ENCODE results near the gene TWIST2.

TWIST2 gene

DNA sequence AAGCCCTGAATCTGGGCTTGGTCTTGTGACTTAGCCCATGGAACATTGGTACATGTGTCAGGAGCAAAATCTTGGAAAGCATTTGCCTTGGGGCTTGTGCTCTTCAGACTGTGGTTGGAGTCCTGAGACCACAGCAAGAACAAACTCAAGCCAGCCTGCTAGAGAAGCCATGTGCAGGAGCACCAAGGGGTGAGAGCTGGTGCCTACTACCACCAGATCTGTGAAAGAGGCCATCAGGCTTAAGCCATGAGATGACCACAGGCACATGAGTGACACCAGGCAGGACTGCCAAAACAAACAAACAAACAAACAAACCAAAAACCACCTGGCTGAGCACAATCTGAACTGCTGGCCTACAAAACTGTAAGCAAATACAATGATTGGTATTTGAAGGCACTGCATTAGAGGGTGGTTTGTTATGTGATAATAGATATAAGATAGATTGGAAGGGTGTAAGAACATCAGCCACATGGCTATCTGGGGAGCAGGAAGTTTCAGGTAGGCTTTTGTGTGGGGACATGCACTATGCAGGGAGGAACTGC lies 9.0 kb upstream of the TWIST2 start:
- DNase-seq: no peak

DNA sequence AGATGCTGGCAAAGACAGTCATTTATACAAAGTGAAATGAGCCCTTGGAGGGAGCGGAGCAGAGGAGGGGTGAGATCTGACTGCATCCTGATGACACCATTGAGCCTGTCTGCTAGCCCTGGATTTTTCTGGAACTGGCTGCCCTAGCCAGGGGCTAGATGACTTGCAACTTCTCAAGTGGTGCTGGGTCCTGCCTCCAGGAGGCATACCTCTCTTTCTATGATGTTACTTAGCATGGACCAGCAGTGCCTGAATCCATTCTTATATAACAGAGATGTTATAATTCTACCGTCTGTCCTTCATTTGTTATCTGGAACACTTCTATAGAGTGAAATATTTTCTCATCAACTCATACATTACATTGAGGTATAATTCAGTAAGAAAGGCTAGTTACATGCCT lies 8.5 kb upstream of the TWIST2 start:
- no peak for DNase-seq

DNA sequence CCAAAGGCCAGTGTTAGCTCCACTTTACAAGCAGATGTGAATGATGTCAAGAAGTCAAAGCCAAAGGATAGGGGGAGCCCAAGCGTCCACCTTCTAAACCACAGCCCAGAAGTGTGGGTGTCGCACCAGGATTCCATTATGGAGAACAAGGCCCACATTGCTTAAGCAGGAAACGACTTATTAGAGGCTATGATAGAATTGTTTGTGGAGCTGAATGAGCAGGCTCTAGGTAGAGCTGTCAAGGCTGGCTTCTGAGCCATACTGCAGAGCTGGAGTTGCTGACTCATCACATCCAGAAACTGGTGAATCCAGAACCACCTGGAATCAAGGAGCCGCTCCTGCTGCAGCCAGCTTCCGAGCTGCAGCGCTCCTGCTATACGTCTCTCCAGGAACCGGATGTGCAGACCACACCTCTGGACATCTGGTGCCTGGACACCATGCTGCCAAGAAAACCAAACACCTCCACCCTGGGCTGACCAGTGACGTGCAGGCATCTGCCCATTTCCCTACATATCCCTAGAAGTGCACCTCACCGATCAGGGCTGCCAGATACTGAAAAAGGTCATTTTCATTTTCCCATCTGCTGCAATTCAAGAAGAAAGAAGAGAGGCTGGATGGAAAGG lies 6.2 kb upstream of the TWIST2 start:
- no peak for DNase-seq

DNA sequence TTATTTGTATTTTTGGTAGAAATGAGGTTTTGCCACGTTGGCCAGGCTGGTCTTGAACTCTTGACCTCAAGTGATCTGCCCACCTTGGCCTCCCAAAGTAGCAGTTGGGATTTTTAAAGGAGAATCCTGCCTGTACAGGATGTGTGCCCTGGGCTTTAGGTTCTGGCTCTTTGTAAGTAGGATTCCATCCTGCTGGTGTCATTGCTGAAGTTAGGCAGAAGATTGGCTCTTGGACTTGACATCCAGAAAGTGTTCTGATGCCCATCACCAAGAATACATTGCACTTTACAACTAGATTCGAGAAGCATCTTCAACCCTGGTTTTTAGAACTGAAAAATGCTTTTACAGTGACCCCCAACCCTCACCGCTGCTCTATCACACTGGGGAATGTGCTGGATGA lies 4.4 kb upstream of the TWIST2 start:
- no peak for DNase-seq

DNA sequence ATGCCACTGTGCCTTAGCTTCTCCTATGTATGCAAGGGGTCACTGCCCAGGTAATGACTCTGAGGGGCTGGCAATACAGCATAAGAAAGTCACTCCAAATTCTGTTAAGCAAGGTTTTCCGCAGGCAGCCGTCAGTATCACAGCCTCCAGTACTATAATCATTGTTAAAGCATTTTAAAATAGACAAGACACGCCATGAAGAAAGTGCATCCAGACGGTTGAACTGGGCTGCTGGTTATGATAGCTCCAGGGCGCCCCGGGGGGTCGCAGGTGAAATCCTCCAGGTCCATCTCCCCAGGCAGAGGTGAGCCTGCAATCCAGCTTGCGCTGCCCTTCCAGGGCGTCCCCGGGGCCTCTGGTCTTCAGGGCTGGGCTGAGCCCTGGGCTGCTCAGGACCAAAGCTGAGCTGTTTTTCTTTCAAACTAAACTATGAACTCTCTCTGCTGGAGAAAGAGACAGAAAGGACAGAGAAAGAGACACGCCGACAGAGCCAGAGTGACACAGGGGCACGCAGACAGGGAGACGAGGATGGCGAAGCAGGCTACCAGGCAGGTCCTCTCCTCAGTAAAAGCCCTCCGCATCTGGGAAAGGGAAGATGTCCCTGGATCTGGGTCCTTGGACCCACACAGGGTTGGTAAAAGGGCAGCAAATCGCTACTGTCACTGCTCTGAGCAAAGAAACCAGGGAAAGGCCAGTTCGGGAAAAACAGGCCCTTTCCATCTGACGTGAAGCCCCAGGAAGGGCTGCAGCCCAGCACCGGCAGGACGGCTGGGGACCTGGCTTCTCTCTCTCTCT lies 2.1 kb upstream of the TWIST2 start:
- no peak for DNase-seq

DNA sequence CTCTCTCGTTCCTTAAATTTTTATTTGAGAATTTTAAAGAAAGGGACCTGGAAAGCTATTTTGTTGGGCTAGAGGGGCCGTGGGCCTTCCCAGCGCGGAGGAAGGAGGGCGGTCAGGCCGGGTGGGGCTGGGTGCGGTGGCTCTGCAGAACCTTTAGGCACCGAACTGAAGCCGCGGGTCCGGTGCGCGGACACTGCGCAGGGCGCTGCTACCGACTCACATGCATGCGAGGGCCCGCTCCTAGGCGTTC lies 1.6 kb upstream of the TWIST2 start:
- DNase-seq: no peak

DNA sequence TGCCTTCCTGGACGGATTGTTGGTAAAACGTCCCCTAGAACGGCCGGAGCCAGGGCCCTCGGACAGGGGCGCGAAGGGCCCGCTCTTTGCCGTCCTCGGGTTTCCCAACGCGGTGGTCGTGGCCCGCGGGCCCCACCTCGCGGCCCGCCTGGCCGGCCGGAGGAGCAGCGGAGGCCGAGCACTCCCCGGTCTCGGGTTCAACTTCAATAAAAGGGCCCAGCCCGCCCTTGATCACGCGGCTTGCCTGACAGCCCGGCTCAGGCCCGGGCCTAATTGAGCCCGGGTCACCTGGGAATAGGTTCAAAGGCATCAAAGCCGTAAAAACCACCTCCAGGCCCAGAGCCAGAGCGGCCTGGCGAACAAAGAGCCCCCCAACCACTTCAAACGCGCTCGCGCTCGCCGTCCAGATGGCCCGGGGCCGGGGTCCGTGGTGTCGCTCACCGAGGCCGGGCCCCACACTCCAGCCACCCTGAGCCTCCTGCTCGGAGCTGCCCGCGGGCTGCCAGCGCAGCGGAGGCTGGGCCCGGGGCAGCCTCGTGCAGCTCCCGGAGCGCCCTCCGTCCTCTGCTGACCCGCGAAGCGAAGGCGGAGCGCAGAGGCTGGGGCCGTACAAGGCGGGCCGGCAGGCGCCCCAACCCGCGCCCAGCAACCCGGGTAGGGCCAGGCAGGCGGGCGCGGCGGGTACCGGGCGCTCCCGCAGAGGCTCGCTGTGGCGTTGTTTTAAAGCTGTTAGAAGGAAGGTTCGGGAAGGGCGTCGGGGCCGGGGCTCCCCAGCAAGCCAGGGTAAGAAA lies 1.1 kb upstream of the TWIST2 start:
- no peak for DNase-seq

DNA sequence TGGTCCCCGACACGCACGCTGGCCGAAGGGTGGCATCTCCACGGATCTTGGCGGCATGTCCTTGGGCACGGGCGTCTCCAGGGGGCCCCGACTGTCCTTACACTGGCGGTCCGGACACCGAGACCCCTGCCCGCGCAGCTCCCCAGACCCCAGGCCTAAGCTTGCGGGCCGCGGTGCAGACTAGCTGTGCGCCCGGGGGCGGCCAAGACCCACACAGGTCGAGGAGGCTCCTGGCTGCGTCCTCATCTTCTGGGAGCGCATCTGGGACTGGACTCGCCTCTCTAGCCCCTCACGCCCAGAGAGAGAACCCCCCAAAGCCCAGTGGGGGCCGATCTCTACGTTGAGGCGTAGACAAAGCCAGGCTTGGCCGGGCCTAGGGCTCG lies 475 bp upstream of the TWIST2 start:
- DNase-seq: no peak

DNA sequence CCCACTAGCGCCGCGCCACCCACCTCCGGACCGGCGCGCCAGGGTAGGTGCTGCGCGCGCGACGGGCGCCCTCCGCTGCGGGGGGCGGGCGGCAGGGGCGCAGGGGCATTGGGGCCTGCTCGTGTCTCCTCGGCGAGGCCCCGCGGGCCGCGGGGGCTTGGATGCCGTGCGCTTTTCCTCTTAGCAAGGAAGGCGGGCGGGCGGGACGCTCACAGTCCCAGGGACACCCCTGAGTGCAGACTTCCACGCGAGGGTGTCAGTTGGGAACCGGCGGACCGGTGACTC lies 748 bp downstream of the TWIST2 start:
- DNase-seq: no peak

DNA sequence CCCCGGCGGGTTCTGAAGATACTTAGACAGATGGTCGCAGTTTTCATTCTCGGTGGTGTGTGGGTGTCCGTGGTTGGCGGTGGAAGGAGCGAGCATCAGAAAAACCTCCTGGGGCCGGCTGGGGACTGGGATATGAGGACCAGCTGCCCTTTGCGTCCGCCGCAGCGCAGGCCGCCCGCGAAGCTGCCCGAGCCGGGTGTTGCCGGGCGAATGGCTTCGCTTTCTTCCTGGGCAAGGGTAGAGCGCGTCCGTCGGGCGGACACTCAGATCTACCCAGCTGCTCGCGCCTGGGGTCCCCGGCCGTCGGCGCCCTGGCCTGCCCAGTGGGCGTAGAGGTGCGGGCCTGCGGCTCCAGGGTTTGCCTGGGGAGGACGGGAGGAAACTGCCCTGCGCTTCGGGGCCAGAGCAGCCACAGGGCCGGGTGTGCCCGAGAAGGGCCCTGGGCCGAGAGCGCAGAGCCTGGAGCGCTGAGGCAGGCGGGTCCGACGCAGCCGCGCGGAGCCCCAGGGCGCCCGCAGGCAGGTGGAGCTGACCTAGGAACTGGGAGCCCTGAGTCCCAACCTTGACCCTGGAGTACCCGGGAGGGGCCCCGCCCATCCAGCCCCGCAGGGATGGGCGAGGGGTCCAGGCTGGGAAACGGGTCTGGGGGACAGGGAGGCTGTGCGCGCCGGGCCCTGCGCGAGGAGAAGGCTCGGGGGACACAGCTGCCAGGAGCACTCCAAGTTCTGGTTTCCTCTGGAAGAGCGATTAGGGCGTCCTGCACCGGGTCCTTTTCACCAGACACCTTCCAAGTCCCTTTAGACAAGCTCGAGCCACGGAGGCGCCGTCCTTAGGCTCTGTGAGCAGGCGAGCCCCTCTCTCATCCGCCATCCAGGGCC lies 1.3 kb downstream of the TWIST2 start:
- DNase-seq: no peak

DNA sequence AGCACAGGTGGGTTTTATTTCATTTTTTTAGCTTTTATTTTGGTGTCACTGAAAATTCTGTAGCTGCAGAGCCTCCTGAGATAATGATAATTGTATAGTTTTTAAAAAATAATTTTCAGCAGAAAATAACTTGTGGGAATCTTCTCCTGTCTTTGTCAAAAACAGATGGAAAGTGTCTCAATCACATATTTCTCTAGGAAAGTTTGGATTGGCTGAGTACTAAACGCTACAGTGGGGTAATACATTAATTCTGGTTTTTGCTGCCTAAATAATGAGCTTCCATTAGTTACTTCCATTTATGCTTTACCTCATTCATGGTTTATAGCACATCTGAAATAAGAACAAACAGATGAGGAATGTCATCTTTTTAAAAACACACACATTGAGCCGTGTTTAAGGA lies 2.2 kb downstream of the TWIST2 start:
- DNase-seq: no peak

DNA sequence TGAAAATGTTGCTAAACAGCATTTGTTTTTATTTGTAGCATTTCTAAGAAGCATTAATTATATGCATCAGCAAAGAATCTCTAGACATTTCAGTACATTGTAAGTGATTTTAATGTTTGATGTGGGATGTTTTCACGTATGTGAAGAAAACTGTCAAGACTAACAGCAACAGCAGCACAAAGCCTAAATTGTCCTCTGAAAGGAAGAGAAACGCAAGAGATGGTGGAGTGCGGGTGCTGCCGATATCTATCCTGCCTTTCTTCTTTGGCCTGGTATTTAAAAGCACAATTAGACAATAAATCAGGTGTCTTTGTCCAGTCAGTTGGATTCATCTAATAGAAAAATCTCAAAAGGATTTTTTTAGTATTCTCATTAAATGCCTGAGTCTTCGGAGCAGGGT lies 3.1 kb downstream of the TWIST2 start:
- DNase-seq: no peak

DNA sequence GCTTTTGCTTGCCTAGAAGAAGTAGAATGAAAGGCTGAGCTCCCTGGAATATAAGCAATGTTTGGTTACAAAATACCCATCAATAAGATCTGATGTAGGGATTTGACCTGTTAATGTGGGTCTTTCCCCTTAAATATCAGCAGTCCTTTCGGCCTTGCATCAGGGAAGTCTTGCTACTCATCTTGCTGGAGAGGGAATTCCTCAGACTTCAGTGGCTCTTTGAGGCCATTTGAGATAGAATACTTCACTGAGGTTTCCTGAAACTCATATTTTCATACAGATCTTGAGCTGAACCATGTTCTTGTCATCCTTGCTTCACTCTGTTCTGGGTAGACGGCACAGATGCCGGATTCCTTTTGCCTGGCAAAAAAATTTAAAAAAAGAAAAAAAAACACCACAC lies 3.9 kb downstream of the TWIST2 start:
- DNase-seq: no peak

DNA sequence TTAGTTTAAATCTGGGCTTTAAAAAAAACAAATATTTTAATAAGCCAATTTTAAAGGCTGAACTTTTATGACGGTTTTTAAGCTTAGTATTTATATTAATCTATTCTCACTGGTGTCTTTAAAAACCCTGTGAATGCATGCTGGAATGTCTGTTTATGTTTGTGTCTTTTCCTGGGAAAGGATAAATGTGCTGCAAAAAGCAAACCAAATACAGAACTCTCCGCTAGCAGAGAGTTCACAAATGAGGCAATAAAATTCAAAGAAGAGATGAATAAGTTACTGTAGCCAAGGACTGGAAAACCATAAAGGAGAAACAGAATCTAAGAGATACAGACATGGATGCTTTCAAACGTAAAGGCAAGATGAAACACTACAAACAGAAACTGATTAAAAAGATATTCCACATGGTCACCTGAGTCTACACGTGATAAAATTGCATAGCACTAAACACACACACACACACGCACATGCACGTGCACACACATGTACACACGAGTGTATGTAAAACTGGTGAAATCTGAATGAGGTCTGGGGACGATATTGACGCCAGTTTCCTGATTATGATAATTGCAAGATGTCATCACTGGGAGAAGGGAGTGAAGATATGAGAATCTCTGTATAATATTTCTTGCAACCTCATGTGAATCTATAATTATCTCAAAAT lies 4.5 kb downstream of the TWIST2 start:
- DNase-seq: no peak

DNA sequence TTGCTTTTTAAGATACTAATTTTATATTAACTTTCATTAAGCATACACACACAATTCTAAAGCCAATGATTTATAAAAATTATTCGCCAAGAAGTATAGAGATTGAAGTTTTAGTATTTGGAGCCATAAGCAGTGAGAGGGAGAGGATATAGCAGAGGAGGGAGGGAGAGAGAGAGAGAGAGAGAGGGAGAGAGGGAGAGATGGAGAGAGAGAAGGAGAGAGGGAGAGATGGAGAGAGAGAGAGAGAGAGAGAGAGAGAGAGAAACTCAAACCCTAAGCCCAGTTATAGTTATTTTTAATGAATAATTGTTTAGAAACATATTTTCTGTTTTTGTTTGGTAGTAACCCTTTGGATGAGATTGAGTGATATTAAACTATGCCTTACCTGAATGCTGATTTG lies 5.3 kb downstream of the TWIST2 start:
- no peak for DNase-seq

DNA sequence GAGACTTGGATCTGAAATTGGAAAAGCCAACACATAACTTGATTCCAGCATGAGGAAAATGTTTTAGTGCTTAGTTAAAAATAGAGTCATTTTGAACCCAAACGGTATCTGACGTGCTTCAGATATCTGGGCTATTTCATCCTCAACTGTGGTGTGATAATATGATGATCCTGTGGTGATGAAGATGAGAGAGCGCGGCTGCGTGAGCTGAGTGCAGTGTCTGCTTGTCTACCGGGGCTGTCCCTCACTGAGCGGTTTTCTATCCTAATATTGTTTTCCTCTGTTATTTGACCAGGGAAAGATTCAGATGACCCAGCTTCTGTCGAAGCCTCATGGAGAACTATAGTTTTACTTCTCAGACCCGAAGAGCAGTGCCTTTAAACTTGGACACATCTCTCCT lies 5.8 kb downstream of the TWIST2 start:
- no peak for DNase-seq

DNA sequence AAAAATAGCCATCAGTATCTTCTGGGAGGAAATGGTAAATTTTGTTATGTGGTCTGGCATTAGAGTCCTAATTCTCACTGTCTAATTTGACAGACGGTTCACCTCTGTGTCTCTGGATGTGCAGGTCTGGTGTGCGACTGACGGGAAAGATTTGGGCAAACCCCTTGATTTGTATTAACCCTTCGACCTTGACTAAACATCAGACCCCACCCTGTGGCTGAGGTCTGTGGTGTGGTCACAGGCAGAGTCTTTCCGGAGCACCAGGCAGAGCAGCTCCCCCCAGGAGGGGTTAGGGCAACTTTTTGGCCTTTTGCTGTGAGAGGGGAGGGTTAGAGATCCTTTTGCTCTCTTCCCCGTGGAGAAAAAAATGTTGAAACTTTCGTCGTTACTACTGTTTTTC lies 6.4 kb downstream of the TWIST2 start:
- no peak for DNase-seq

DNA sequence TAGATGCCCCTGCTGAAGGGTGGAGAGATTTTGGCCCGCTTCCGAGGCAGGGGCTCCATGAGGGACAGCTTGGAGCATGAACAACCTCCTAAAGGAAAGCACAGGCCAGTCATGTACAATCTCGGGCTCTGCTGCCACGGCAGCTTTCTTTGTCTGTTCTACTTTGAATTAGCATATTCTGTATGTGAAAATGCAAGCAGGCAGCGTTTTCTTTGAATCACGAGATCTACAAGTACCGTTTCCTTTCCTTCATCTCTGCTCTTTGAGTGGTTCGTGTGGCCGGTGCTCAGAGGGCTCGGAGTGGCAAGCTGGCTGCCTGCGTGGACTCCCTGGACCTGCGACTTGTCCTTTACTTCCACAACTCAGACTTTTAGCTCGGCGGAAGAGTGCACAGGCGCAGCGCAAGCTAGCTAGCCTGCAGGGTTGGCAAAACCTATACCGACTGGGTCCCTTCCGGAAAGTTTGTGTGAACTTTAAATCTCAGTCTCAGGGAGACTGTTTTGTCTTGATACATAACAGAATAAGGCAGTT lies 6.9 kb downstream of the TWIST2 start:
- DNase-seq: no peak

DNA sequence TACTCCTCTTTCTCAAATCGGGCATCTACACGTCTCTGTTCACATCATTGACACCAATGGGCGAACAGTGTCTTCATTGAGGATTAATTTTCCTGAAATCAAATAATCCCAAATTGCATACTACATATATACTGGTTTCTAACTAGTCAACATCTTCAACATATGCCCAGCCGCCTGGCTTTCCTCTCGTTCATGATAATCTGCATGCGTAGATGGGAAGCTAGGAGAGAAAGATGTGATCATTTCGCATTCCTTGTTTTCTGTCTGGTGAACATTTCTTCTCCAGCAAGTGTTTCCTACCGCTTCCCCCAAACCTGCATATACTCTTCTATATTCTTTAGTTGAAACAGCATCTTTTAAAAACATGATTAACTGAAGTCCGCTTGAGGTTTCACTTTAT lies 7.4 kb downstream of the TWIST2 start:
- DNase-seq: no peak

DNA sequence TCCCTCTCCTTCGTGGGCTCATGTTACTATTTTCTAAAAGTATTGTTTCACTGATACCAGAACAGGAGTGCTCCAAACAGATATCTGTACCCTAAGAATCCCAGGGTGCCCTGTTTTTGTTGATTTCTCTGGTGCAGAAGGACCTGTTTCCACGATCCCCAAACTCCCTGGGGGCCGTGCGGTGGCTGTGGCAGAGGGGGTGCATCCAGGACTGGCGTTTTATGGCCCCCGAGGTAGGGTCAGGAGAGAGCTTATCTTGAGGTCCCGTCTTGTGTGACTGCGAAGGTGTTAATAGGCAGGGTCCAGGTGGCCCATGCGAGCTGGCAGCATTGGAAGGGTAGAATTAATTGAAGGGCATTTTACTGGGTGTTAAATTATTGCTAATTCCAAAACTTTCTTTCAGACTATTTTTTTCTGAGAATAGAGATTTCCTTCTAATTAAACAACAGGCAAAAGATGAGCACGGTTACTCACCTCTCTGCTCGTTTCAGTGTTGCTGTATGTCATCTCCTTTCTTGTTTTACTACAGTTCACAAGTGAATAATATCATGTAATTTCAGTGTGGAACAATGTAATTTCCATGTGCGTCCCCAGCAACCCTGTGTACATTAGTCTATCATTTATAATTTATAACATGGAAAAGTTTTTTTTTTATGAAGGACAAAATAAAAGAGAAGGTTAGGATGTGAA lies 8.2 kb downstream of the TWIST2 start:
- DNase-seq: no peak

DNA sequence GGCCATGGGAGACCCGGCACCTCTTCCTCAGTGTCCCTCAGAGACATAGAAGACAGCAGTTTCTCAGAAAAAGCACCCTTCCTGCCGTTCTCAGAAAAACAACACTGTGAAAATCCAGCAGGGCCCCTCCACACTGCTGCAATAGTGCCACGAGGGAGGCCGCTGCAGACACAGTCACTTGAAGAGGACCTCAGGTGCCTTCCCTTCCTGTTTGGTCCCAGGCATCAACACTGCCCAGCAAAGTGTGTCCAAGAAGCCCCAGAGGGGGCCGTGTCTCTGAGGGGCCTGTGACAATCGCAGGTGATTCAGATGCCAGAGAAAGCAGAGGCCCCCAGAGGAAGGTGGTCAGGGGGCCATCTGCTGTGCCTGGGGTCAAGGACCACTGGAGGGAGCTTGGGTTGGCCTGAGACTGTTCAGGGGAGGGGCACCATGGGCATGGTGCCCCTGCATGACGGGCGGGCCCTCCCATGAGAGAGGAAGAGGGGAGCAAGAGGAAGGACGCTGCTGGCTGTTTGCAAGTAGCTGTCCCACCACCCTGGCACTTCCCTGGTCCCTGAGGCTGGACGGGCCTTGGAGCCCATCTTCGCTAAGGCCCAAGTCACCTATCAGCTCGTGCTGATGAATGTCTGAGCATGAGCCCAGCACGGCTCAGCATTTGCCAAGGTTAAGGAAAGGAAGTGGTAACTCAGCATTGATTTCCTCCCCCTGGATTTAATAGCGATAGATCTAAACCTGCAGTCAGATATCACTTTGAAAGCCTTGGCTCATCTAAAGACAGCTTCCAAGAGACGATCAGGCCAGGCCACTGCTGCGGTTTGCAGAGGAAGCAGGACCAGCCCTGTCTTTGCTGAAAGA lies 9.1 kb downstream of the TWIST2 start:
- no peak for DNase-seq
